NCI-H146 treated with DMSO at 0.1 percent for 48 hours (cell line): ENCODE data around the gene RASSF6.
"Not testable (repeated sequence)": the region's sequence is repeated elsewhere in the genome, so short reads cannot be mapped to it uniquely, and the experiment has no call there.

Experiments used
- DNase-seq: peaks from one replicate; lab custom pipeline; 2025; ENCODE audit not compliant: unreplicated experiment; lab: John Stamatoyannopoulos, UW

Gene RASSF6

GRCh38 chr4:73612032-73612431 lies 8.2 kb downstream of the RASSF6 start:
- no peak for DNase-seq

- DNase-seq = no peak
These were observed 10.5 kb downstream of the RASSF6 start for GRCh38 chr4:73609706-73610105.

- DNase-seq = peak; percentile 88
These were observed 11.3 kb downstream of the RASSF6 start for GRCh38 chr4:73608689-73609594.

GRCh38 chr4:73607375-73608033 lies 12.7 kb downstream of the RASSF6 start:
- DNase-seq = no peak

GRCh38 chr4:73606465-73606974 lies 13.7 kb downstream of the RASSF6 start:
- peak; percentile 92 for DNase-seq

- no peak for DNase-seq
These were observed 16.2 kb downstream of the RASSF6 start for GRCh38 chr4:73603854-73604584.

- DNase-seq = no peak
These were observed 16.9 kb downstream of the RASSF6 start for GRCh38 chr4:73603271-73603710.

- DNase-seq = no peak
These were observed 19.3 kb downstream of the RASSF6 start for GRCh38 chr4:73600954-73601353.

- DNase-seq = no peak
These were observed 21.1 kb downstream of the RASSF6 start for GRCh38 chr4:73599182-73599581.

GRCh38 chr4:73597594-73597993 lies 22.6 kb downstream of the RASSF6 start:
- no peak for DNase-seq

- DNase-seq = not testable (repeated sequence)
These were observed 23.1 kb downstream of the RASSF6 start for GRCh38 chr4:73597183-73597582.

- no peak for DNase-seq
These were observed 24.2 kb downstream of the RASSF6 start for GRCh38 chr4:73596001-73596400.

- peak; percentile 41 for DNase-seq
These were observed 26.5 kb downstream of the RASSF6 start for GRCh38 chr4:73593631-73594241.

GRCh38 chr4:73589887-73590801 lies 30.1 kb downstream of the RASSF6 start:
- peak; percentile 69 for DNase-seq

GRCh38 chr4:73589261-73589847 lies 30.9 kb downstream of the RASSF6 start:
- DNase-seq = peak; percentile 96

- DNase-seq = no peak
These were observed 31.6 kb downstream of the RASSF6 start for GRCh38 chr4:73588613-73589012.

- no peak for DNase-seq
These were observed 33.6 kb downstream of the RASSF6 start for GRCh38 chr4:73586666-73587065.

GRCh38 chr4:73586040-73586439 lies 34.2 kb downstream of the RASSF6 start:
- no peak for DNase-seq

GRCh38 chr4:73585345-73585744 lies 34.9 kb downstream of the RASSF6 start:
- DNase-seq = no peak
